Head of caudate nucleus (tissue), 42 donors: ENCODE data around the gene CTNNA2.

Experiments
- DNase-seq, 42 donors: peaks; one replicate each; pipeline versions ENCODE4 v3.0.0 to v3.0.0-alpha.2; 2020 to 2021; ENCODE audit warnings: mixed read lengths in 7 of 42
- intact Hi-C: fragments of 100-400 bp; cut with DNase I; formaldehyde crosslinking; loops from one replicate; pipeline ENCODE4 v1.15.0; 2022

CTNNA2 gene

DNA sequence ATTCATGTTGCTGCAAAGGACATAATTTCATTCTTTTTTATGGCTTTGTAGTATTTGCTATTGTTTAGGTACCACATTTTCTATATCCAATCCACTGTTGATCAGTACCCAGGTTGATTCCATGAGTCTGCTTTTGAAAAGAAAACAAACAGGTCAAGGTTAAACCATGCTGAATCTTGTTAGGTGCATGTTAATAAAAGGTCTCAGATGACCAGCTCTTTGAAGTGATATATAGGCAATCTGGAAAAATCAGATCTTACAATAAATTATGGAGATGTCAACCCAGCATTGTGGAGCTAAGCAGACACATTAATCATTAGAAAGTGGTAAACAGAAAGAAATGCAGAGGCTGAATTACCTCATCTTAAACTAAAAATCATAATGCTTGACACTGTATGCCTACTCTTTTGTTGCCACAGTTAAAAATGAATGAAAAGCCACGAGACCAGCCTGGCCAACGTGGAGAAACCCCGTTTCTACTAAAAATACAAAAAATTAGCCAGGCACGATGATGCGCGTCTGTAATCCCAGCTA lies 246.0 kb downstream of the CTNNA2 start:
- DNase-seq: no peak
- intact Hi-C loops: no loop called here

DNA sequence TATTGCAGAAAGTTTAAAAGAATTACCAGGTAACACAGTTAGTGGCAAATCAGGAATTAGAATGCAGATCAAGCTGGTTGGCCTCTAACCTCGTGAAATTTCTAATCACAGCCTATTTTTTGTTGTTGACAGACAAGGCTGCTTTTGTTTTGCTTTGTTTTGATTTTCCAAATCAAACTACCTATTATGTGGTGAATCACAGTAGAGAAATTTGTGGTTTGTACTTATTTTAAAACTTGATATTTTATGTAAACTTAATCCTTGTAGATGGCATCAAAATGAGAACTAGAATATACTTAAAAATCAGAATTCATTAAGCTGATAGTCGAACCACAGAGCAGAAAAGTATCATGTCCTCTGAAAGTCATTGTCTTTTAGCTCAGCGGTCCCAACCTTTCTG lies 258.1 kb downstream of the CTNNA2 start:
- intact Hi-C loops: no loop called here
- DNase-seq: no peak

DNA sequence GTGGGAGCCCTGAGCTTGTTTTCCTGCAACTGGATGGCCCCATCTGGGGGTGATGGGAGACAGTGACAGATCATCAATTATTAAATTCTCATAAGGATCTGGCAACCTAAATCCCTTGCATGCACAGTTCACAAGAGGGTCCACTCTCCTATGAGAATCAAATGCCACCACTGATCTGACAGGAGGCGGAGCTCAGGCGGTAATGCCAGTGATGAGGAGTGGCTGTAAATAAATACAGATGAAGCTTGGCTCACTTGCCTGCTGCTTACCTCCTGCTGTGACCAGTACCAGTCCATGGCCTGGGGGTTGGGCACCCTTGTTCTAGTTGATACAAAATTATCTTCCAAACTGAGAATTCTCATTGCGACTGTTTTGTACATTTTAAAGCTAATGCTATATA lies 258.6 kb downstream of the CTNNA2 start:
- peak in 5 of 42 donors; percentile 6 to 41 (median 27) for DNase-seq
- intact Hi-C loops: no loop called here

DNA sequence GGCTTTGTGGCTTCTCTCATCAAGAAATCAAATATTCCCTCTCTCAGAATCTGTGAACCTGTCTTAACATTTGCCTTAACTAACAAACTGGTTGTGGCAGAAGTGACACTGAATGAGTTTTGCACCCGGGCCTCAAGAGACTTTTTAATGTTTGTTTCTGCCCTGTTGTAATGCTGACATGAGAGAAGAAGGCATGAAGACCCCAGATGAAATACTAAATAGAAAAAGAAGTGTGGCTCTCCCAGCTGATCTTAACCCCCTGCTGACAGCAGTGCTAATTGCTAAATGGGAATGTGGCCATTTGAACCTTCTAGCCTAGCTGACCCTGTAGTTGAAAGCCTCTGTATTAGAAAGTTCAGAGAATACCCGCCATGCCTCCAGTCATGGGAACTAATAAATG lies 261.2 kb downstream of the CTNNA2 start:
- intact Hi-C loops: no loop called here
- no peak for DNase-seq

DNA sequence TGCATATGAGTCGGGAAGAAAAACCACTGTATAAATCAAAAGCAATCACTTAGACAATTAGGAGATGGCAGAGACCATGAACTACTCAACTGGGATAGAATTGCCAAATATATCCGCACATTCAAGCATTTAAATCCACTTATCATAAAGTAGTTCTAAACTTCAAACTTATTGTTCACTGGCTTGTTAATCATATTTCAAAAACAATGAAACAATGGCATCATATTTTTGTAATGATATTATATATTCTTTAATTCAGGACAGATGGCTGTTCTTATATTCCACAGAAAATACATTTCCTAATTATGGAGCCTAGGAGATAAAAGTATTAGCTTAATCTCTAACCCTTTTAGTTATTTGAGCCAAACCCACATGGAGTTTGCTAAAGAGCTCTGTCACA lies 263.6 kb downstream of the CTNNA2 start:
- no peak for DNase-seq
- intact Hi-C loops: no loop called here

DNA sequence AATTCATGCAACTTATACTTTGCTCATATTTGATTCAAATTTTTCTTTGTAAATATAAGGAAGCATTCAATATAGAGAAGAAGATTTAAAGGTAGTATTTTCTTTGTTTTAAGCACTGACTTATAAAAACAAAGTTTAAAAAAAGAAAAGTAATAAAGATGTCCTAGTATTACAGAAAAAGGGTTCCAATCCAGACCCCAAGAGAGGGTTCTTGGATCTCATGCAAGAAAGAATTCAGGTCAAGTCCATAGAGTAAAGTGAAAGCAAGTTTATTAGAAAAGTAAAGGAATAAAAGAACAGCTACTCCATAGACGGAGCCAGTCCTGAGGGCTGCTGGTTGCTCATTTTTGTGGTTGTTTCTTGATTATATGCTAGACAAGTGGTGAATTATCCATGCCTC lies 267.9 kb downstream of the CTNNA2 start:
- no peak for DNase-seq
- intact Hi-C loops: no loop called here

DNA sequence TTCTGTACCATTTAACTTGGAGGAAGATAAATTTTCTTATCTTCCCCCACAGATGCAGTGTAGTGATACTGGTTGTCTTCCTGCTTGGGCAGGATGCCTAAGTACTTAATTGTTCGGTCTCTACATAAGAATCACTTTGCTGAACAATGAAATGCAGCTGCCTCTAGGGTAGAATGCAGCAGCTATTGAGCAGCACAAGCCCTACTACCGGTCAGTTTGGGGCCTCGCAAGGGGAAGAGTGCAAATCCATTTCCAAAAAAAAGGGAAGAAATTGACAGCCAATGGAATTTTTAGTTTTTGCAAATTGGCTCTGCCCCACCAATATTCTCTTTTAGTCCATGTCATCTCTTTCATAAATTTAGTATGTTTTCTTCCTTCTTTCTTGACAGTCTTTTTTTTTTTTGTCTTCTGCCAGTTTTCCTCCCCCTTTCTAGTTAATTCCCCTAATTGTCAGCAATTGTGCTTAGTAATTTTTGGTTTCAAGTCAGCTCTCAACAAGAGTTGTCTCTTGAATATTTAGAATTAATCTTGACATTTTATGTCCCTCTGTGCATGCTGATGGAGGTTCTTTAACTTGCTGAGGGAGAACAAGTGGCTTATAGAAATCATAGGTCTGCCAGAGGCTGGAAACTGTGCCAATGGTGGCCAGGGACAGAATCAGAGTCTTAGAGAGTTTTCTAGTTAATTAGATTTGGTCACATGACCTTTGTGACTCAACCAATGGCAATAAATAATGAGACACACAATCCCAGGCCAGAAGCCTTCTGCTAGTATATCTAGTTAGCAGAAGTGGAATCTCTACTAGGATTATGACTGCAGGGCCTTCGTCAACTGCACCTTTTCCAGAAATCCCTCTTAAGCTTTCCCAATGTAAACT lies 270.0 kb downstream of the CTNNA2 start:
- intact Hi-C loops: no loop called here
- no peak for DNase-seq

DNA sequence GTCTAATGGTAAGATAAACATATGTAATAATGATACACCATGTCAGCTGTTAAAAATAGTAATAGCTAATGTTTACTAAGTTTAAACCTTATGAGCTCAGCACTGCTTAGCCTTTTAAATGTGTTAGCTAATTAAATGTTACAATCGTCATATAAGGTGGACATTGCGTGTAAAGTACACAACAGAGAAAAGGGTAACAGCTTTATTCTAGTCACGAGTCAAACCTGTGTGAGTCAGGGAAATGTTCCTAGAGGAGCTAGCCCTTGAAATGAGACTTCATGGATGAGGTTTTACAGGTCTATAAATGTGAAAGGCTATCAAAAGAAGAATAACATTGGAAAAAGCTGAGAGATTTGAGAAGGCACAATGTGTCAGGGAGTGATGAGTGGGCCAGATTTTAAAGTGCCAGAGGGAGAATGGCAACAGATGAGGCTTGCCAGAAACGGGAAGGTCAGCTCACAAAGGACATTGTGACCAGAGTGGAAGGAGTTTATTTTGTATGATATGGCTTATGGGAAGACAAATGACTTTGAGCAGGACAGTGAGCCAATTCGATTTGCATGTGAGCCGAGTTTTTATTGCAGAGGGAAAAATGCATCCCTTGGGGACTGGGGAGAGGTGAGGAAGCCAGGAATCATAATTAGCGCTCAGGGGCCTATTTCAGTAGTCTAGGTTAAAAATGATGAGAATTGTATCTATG lies 276.3 kb downstream of the CTNNA2 start:
- intact Hi-C loops: no loop called here
- DNase-seq: no peak

DNA sequence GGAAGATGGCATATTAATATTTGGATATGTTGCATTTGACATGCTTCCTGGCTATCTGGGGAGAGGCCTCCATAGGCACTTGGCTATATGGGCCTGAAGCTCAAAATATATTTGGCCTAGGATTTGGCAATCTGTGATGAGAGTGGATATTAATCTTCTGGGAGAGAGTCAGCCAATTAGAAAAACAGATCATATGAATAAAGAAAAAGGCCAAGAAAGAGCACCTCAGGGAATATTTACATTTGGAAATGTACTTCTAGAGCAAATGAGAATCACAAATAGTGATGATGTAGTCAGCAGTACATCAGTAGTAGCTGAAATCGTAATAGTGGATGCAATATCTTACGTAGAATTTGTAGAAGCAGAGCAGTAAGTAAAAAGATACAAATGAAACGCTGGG lies 277.0 kb downstream of the CTNNA2 start:
- intact Hi-C loops: no loop called here
- no peak for DNase-seq

DNA sequence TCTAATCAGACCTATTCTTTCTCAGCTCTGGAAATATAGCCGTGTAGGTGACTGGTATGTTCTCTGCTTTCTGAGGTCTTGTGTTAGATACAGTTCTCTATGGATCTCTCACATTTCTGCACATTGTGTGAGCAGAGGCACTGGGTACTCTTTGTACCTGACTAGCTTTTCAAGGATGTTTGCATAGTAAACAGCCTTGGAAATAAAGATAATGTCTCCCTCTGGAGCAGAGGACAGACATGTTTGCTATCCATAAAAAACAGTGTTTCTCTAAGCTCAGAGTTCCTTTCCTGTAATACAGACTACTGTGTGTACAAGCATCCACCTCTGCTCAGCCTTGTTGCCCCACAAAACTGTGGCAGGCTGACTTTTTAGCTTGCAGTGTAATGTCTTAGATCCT lies 279.2 kb downstream of the CTNNA2 start:
- no peak for DNase-seq
- intact Hi-C loops: no loop called here

DNA sequence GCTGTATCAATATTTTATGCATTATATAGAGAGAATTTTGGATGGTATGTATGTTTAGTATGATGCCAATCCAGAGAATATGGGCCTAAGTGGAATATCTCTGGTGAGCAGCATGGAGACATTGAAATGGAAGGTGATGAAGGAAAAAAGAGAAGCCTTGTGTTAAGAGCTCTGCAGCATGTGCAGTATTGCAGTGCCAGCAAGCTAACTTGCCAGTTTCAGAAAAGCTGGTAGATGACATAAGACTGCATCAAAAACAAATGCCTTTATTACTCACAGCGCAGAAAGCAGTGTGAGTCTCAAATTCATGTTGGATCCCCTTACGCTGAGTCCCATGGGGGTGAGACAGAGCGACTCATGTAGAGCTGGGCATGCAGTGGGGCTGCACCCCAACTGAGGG lies 280.2 kb downstream of the CTNNA2 start:
- intact Hi-C loops: no loop called here

DNA sequence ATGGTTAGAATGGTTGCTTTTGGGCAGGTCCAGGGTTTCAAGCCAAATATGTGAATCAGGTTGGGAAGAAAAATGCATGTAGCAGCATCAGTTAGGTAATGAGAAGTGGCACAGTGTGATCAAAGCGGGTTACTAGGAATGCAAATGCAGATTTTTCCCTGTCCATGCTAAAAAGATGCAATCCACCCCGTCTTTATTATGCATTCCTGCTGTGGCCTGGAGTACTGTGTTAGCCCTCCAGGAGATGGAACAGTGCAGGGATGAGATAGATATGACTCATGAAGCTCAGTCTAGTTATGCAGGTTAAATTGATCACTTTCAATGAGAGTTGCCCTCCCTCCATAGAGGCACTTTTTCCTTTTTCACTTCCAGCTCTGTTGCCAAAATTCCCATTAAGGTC lies 283.8 kb downstream of the CTNNA2 start:
- DNase-seq: no peak
- intact Hi-C loops: no loop called here

More for the DNA sequence above, 280.2 kb downstream of the CTNNA2 start:
- DNase-seq: peak in 2 of 42 donors; percentile 7 to 36

DNA sequence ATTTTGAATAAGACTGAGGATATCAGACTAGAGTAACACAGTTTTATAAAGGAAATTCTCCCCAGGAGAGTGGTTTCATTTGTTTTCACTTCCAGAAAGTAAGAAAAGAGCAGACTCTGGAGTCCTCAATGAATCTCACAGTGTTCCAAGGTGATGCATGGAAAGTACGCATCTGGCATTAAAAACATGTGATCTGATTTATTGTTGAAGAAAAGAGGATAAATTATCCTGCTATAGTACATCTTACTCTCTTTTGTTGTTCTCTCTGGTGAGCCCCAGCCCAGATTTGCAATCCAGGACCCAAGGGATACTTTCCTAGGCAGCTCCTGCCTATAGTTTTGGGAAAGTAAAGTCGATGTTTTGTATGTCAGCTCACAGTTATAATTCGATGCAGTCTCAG lies 285.9 kb downstream of the CTNNA2 start:
- no peak for DNase-seq

DNA sequence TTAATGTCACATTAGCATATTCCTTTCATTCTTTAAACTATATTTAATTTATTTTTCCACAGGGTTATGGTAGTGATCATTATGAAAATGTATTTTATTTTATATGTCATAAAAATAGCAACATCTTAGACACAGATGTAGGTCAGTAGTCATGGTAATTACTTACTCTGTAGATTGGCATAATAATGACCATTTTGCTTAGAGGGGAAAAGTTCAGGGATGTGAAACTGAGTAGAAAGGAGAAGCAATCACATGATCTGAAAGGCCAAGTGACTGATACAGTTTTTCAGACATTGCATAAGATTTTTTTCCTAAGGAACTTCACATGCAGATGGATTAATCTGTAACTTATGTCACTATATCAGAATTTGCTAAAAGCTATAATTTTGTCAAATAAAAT lies 286.9 kb downstream of the CTNNA2 start:
- no peak for DNase-seq
- intact Hi-C loops: no loop called here

More for the DNA sequence above, 285.9 kb downstream of the CTNNA2 start:
- intact Hi-C loops: no loop called here

DNA sequence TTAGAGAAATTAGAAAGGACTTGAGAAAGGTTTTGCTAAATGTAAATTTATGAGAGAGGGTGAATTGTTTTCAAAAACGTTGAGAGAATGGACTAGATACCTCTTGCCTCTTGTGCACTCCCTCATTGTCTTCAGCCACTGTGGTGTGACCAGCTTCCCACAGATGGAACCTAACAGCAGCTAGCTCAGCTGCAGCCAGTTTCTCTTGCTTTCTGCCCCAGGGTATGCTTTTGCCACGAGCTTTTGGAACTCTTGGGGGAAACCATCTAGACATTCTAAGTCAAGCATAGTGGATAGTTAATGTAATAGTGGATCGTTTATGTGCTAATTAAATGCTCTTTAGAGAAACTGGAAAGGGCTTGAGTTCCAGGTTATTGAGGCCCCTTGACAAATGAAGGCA lies 288.2 kb downstream of the CTNNA2 start:
- intact Hi-C loops: no loop called here
- DNase-seq: no peak

DNA sequence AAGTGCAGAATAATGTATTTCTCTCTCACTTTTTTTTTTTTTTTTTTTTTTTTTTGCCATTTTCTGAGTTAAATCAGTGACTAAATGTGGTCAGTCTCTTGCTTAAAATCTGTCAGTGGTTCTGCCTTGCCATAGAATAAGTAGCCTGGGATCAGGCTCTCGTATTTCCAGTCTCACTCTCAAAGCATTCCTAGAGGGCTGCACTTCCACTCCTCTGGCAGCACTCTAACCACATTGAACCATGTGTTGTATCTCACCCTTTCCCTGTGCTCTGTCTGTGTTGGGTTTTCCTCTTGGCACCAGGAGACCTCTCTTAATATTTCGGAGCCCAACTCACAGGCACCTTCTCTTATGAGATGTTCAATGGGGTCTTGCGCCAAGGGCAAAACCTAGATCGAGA lies 304.4 kb downstream of the CTNNA2 start:
- intact Hi-C loops: no loop called here
- no peak for DNase-seq

DNA sequence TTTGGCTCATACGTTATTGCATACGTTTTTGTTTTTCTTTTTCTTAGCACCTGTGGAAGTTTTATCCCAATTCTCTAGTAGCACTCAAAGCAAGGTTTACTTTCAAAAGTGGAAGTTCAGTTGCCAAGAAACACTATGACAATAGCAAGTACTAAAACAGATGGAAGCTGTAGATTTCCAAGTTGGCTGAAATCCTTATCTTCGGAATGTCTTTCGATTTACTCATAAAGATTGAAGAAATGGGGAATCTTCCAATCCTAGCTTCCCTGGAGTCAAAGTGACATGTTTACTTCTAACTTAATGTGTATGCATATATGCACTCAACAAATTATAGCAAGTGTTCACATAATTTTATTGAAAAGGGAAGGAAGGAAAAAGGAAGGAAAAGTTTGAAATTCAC lies 307.4 kb downstream of the CTNNA2 start:
- DNase-seq: no peak
- intact Hi-C loops: no loop called here

DNA sequence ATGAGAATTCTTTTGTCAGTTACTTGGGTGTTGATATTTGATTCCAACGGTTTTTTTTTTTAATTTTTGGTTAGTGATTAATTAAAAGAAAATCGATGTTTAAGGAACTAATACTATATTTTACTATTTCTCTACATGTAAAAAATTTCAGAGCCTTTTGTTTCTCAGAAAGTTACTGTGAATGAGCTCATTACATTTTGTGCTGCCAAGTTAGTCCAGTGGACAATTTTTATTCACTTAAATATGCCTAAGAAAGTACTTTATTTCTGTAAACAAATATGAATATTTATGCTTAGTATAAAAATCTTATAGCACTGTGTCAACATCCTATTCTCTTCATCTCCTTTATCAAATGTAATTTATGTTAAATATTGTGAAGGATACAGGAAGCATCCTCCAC lies 309.3 kb downstream of the CTNNA2 start:
- intact Hi-C loops: no loop called here
- no peak for DNase-seq

DNA sequence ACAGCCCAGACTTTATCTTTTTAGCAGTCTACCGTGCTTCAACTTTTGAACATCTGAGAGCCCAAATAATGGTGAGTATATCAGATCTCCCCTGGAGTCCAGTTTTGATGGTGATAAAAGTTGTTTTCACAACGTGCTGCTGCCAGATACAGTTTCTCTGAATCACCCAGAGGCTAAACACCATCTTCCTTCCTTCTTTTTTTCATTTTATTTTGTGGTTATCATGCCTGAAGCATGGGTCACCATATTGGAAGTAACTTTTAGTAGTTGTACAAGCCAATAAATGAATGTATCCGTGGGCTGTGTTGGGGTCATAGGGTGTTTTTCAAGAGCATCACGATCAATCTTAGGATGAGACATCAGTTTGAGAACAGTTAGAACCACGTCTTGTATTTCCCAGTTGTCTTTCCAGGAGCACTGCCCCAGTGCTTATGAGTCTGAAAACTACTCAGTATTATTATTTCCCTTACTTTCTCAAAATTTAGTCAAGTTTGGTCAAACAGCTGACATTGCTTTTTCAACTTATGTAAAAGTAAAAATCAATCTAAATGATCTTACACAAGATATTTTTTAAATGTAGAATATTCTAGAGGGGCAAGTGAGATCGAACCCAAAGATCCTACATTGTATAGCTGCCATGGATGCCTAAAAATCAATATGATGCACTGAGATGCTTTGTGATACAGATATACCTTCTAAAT lies 311.4 kb downstream of the CTNNA2 start:
- no peak for DNase-seq

DNA sequence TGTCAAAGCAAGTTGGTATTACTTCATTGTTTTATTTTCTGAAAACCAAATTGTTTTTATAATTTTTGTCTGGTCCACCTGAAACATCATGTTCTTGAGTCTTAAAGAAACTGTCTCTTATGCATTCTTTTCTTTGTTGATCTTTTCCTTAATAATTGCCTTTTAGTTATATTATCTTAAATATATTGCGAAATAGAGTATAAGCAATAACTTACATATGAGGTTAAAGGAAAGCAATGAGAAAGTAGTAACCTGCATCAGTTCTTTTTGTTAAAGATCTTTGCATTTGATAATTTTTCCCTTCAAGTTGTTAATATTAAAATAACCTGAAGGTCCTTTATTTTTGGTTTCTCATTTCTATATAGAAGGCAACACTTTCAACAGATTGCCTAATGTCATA lies 315.0 kb downstream of the CTNNA2 start:
- intact Hi-C loops: no loop called here
- DNase-seq: no peak

More for the DNA sequence above, 311.4 kb downstream of the CTNNA2 start:
- intact Hi-C loops: no loop called here
